ENCODE measurements around the gene SORD.
"Not testable (repeated sequence)": the region's sequence is repeated elsewhere in the genome, so short reads cannot be mapped to it uniquely, and the experiment has no call there.

DNA sequence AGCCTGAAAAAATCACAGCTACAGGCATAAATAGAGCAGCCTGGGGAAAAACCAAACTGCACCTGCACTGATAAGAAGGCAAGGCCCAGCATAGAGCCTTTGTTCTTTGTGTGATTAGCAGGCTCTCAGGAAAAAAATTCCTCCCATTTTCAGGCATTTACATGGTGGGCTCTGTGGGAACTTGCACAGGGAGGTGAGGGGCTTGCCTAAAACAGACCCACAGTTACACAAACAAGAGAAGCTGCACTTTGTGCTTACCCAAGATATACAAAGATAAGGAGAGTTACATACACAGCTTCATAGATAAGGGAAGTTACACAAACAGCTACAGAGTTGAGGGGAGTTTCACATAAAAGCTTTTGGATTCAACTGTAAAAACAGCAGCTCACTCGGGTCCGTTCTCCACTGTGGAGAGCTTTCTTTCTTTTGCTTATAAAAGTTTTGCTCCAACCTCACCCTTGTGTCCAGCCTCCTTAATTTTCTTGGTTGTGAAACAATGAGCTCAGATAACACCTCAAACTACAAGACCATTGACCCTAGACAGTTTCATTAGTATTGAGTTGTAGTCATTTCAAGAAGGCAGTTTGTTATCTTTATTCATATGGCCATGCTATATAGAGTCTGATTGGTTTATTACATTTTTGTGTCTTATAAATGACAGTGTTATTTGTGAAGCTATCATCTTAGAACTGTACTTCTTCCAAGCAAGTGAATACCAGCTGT lies 43.2 kb upstream of the SORD start:
- TF ChIP-seq, protein P1, sequence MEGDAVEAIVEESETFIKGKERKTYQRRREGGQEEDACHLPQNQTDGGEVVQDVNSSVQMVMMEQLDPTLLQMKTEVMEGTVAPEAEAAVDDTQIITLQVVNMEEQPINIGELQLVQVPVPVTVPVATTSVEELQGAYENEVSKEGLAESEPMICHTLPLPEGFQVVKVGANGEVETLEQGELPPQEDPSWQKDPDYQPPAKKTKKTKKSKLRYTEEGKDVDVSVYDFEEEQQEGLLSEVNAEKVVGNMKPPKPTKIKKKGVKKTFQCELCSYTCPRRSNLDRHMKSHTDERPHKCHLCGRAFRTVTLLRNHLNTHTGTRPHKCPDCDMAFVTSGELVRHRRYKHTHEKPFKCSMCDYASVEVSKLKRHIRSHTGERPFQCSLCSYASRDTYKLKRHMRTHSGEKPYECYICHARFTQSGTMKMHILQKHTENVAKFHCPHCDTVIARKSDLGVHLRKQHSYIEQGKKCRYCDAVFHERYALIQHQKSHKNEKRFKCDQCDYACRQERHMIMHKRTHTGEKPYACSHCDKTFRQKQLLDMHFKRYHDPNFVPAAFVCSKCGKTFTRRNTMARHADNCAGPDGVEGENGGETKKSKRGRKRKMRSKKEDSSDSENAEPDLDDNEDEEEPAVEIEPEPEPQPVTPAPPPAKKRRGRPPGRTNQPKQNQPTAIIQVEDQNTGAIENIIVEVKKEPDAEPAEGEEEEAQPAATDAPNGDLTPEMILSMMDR (IDR thresholded peaks at IDR 0.05): not testable (repeated sequence)
- not testable (repeated sequence) for TF ChIP-seq ZFX (IDR thresholded peaks at IDR 0.05; ENCODE audit: borderline replicate concordance)
